ENCODE results near the gene RASSF7.

The RASSF7 gene

DNA sequence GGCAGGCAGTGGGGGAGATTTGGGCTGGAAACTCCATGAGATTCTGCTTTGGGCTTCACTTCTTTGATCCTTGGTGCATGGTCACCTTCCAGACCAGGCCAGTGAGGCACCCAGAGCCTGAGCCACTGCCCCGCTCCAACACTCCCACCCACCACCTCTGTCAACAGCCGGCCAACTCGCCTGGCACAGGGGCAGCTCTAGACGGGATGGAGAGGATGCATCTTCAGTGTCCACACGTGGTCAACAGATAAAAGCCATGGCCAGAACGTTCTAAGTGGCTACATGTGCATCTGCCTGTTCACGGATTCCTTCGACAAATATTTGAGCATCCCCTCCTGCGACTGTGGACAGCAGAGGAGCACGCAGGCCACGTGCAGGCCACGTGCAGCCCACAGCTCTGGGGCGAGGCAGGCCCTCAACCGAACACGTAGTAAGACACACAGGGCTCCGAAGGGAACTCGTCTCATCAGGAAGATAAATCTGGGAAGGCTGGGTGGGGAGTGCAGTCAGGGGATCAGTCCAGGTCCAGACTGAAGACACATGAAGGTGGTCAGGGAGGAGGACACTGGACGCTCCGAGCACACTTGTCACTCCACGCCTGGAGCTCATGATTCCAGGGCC is 22.2 kb upstream of the RASSF7 start:
- peaks cover 12% of the 10 kb centered on the region for H3K27me3 ChIP-seq (ENCODE audit: insufficient read depth, low read length)
- H3K36me3 ChIP-seq (ENCODE audit: control insufficient read depth in 1 of 2, insufficient read depth in 2 of 2, low read length in 2 of 2): peaks cover 5 to 8% of the 10 kb centered on the region in 2 experiments
- no peak overlapping the region for H3K4ac ChIP-seq (ENCODE audit: low read depth, low read length)
- no peak overlapping the region for H2AK5ac ChIP-seq (ENCODE audit: low read length)
- no peak overlapping the region for H3K18ac ChIP-seq (ENCODE audit: low read length)
- H3K4me1 ChIP-seq (ENCODE audit: control insufficient read depth in 1 of 2, insufficient read depth in 2 of 2, low read length in 2 of 2): peaks cover 21 to 23% of the 10 kb centered on the region in 2 experiments
- H3K79me2 ChIP-seq (ENCODE audit: control insufficient read depth, insufficient read depth, low read length, poor library complexity): peaks cover 6% of the 10 kb centered on the region
- no peak overlapping the region for H3K14ac ChIP-seq (ENCODE audit: low read length)
- no peak overlapping the region for H3K27ac ChIP-seq (ENCODE audit: low read depth, low read length)
- H3K4me2 ChIP-seq (ENCODE audit: low read length): no peak overlapping the region
- peaks cover 15% of the 10 kb centered on the region for H3K79me1 ChIP-seq (ENCODE audit: low read length)
- H4K12ac ChIP-seq (ENCODE audit: low read depth, low read length): no peak overlapping the region
- no peak overlapping the region for H3K23ac ChIP-seq (ENCODE audit: low read length)
- peaks cover 3% of the 10 kb centered on the region for H3K9me3 ChIP-seq (ENCODE audit: insufficient read depth, low read depth, low read length)
- H4K91ac ChIP-seq (ENCODE audit: low read depth, low read length): no peak overlapping the region
- no peak overlapping the region for H4K8ac ChIP-seq (ENCODE audit: low read depth, low read length)
- DNase-seq: no peak
- H2BK12ac ChIP-seq (ENCODE audit: low read length): no peak overlapping the region
- no peak overlapping the region for H2AFZ ChIP-seq (ENCODE audit: insufficient read depth, low read length, poor library complexity)
- H2BK5ac ChIP-seq (ENCODE audit: low read depth, low read length, poor library complexity): no peak overlapping the region
- no CpG with 5 or more reads among the region's 20 CpGs for WGBS (ENCODE audit: extremely low coverage, insufficient coverage, insufficient read length)
- H3K9ac ChIP-seq (ENCODE audit: low read length): no peak overlapping the region
- no peak overlapping the region for H2BK120ac ChIP-seq (ENCODE audit: insufficient read depth, low read length, poor library complexity)
- H3K4me3 ChIP-seq (ENCODE audit: low read depth, low read length): peak overlapping the region; percentile 55

DNA sequence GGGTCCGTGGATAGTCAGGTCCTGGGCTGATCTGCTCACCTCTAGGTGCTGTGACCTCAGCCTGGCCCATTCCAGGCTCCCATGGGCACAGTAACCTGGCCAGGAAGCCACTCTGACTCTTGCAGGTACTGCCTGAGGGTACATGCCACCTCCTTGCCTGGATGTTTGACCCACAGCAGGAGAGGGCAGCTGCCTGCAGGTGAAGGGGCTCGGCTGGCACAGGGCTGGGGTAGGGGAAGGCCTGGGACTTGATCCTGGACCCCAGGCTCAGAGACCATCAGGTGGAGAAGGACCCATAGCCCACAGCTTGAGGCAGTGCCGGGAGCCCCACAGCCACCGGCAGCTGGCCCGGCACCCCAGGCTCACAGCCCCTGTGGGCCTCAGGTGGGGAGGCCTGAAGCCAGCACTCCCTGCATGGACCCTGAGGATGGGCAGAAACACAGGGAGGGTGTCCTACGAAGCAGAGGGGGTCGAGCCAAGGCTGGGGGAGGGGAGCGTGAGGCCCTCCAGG is 20.7 kb upstream of the RASSF7 start:
- Histone ChIP-seq H3K36me3 (ENCODE audit: control insufficient read depth in 1 of 2, insufficient read depth in 2 of 2, low read length in 2 of 2) (no peaks in the 10 kb centered on the region), H3K27ac (ENCODE audit: low read depth, low read length) (no peak overlapping the region), H3K14ac (ENCODE audit: low read length) (no peak overlapping the region), H3K27me3 (ENCODE audit: insufficient read depth, low read length) (peaks cover 12% of the 10 kb centered on the region), H3K4me1 (ENCODE audit: control insufficient read depth in 1 of 2, insufficient read depth in 2 of 2, low read length in 2 of 2) (peaks cover 16% of the 10 kb centered on the region in 2 experiments), H3K18ac (ENCODE audit: low read length) (no peak overlapping the region), H3K9ac (ENCODE audit: low read length) (no peak overlapping the region), H2BK120ac (ENCODE audit: insufficient read depth, low read length, poor library complexity) (no peak overlapping the region), H3K79me1 (ENCODE audit: low read length) (peaks cover 11% of the 10 kb centered on the region), H2AK5ac (ENCODE audit: low read length) (no peak overlapping the region), H4K91ac (ENCODE audit: low read depth, low read length) (no peak overlapping the region), H2AFZ (ENCODE audit: insufficient read depth, low read length, poor library complexity) (no peak overlapping the region), H3K23ac (ENCODE audit: low read length) (no peak overlapping the region), H2BK12ac (ENCODE audit: low read length) (no peak overlapping the region), H3K4ac (ENCODE audit: low read depth, low read length) (no peak overlapping the region), H3K4me3 (ENCODE audit: low read depth, low read length) (no peak overlapping the region), H2BK5ac (ENCODE audit: low read depth, low read length, poor library complexity) (no peak overlapping the region), H4K12ac (ENCODE audit: low read depth, low read length) (no peak overlapping the region), H3K4me2 (ENCODE audit: low read length) (no peak overlapping the region), H3K9me3 (ENCODE audit: insufficient read depth, low read depth, low read length) (peaks cover 3% of the 10 kb centered on the region), H4K8ac (ENCODE audit: low read depth, low read length) (no peak overlapping the region), H3K79me2 (ENCODE audit: control insufficient read depth, insufficient read depth, low read length, poor library complexity) (no peaks in the 10 kb centered on the region)
- DNase-seq: no peak
- no CpG with 5 or more reads among the region's 8 CpGs for WGBS (ENCODE audit: extremely low coverage, insufficient coverage, insufficient read length)

DNA sequence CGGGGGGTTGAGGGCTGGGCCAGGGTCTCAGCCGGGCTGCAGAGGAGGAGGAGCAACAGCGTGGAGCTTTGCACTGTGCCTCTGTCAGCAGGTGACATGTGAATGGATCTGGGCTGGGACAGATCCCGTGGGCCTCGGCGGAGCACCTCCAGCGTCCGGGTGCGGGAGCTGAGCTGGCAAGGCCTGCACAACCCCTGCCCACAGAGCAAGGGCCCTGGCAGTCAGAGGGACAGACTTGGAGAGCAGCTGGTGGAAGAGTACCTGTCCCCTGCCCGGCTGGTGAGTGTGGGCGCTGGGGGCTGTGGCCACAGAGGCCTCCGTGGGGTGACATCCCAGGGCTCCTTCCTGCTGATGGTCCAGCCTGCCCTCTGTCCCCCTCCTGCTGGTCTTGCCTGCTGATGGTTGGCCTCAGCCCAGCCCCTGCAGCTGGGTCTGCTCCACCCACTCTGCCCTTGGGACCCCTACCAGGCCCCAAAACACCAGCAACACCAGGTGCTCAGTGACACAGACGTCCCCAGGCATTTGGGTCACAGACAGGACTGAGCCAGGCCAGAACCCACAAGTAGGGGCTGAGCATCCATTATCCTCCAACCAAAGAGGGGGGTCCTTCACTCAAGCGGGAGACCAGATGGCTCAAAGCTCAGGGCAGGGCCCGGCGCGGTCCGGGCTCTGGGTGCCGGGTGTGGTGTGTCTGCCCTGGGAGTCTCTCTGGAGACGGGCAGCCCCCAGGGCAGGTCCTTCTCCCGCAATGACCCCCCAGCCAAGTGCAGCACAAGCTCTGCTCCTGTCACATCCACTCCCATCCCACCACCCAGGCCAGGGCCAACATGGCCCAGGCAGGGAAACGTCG is 20.0 kb upstream of the RASSF7 start:
- WGBS (ENCODE audit: extremely low coverage, insufficient coverage, insufficient read length): no CpG with 5 or more reads among the region's 23 CpGs

DNA sequence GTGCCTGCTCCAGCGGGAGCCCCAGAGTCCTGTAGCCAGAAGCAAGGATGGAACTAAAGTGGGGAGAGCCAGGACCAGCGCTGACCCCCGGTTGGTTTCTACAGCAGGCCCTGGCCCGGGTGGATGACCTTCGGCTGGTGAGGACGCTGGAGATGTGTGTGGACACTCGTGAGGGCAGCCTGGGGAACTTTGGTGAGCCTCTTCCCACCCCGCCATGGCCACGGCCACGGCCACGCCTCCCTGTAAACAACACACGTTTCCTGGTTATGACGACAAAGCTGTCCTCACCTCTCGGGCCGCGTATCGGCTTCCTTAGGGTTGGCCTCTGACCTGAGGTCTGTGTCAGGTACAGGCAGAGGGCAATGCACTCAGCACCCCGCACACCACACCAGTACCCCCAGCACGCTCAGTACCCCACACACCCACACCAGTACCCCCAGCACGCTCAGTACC is 19.3 kb upstream of the RASSF7 start:
- no peak overlapping the region for H3K14ac ChIP-seq (ENCODE audit: low read length)
- H3K36me3 ChIP-seq (ENCODE audit: control insufficient read depth in 1 of 2, insufficient read depth in 2 of 2, low read length in 2 of 2): no peaks in the 10 kb centered on the region
- no peak overlapping the region for H3K18ac ChIP-seq (ENCODE audit: low read length)
- H3K9ac ChIP-seq (ENCODE audit: low read length): no peak overlapping the region
- no peak overlapping the region for H2AFZ ChIP-seq (ENCODE audit: insufficient read depth, low read length, poor library complexity)
- H2BK12ac ChIP-seq (ENCODE audit: low read length): no peak overlapping the region
- H4K12ac ChIP-seq (ENCODE audit: low read depth, low read length): no peak overlapping the region
- no peak overlapping the region for H2AK5ac ChIP-seq (ENCODE audit: low read length)
- H3K4me3 ChIP-seq (ENCODE audit: low read depth, low read length): no peak overlapping the region
- no peak overlapping the region for H3K4ac ChIP-seq (ENCODE audit: low read depth, low read length)
- H3K23ac ChIP-seq (ENCODE audit: low read length): no peak overlapping the region
- no peak overlapping the region for H3K4me2 ChIP-seq (ENCODE audit: low read length)
- no peak overlapping the region for H4K91ac ChIP-seq (ENCODE audit: low read depth, low read length)
- H3K79me1 ChIP-seq (ENCODE audit: low read length): peaks cover 6% of the 10 kb centered on the region
- peaks cover 3% of the 10 kb centered on the region for H3K9me3 ChIP-seq (ENCODE audit: insufficient read depth, low read depth, low read length)
- H2BK120ac ChIP-seq (ENCODE audit: insufficient read depth, low read length, poor library complexity): no peak overlapping the region
- H2BK5ac ChIP-seq (ENCODE audit: low read depth, low read length, poor library complexity): no peak overlapping the region
- WGBS (ENCODE audit: extremely low coverage, insufficient coverage, insufficient read length): no CpG with 5 or more reads among the region's 20 CpGs
- DNase-seq: no peak
- H3K27ac ChIP-seq (ENCODE audit: low read depth, low read length): no peak overlapping the region
- no peak overlapping the region for H4K8ac ChIP-seq (ENCODE audit: low read depth, low read length)
- H3K4me1 ChIP-seq (ENCODE audit: control insufficient read depth in 1 of 2, insufficient read depth in 2 of 2, low read length in 2 of 2): peaks cover 13% of the 10 kb centered on the region in 2 experiments
- no peaks in the 10 kb centered on the region for H3K79me2 ChIP-seq (ENCODE audit: control insufficient read depth, insufficient read depth, low read length, poor library complexity)
- peaks cover 12% of the 10 kb centered on the region for H3K27me3 ChIP-seq (ENCODE audit: insufficient read depth, low read length)

More for the DNA sequence above, 20.0 kb upstream of the RASSF7 start:
- Histone ChIP-seq H4K8ac (ENCODE audit: low read depth, low read length) (no peak overlapping the region), H2AFZ (ENCODE audit: insufficient read depth, low read length, poor library complexity) (no peak overlapping the region), H3K79me1 (ENCODE audit: low read length) (peaks cover 9% of the 10 kb centered on the region), H3K18ac (ENCODE audit: low read length) (no peak overlapping the region), H3K36me3 (ENCODE audit: control insufficient read depth in 1 of 2, insufficient read depth in 2 of 2, low read length in 2 of 2) (no peaks in the 10 kb centered on the region), H3K27ac (ENCODE audit: low read depth, low read length) (no peak overlapping the region), H2BK120ac (ENCODE audit: insufficient read depth, low read length, poor library complexity) (no peak overlapping the region), H3K23ac (ENCODE audit: low read length) (no peak overlapping the region), H3K4me1 (ENCODE audit: control insufficient read depth in 1 of 2, insufficient read depth in 2 of 2, low read length in 2 of 2) (peaks cover 16% of the 10 kb centered on the region in 2 experiments), H3K4ac (ENCODE audit: low read depth, low read length) (no peak overlapping the region), H4K91ac (ENCODE audit: low read depth, low read length) (no peak overlapping the region), H3K79me2 (ENCODE audit: control insufficient read depth, insufficient read depth, low read length, poor library complexity) (no peaks in the 10 kb centered on the region), H3K14ac (ENCODE audit: low read length) (no peak overlapping the region), H3K9ac (ENCODE audit: low read length) (no peak overlapping the region), H2BK5ac (ENCODE audit: low read depth, low read length, poor library complexity) (no peak overlapping the region), H3K9me3 (ENCODE audit: insufficient read depth, low read depth, low read length) (peaks cover 3% of the 10 kb centered on the region), H4K12ac (ENCODE audit: low read depth, low read length) (no peak overlapping the region), H3K4me2 (ENCODE audit: low read length) (no peak overlapping the region), H3K27me3 (ENCODE audit: insufficient read depth, low read length) (peaks cover 12% of the 10 kb centered on the region), H2AK5ac (ENCODE audit: low read length) (no peak overlapping the region), H2BK12ac (ENCODE audit: low read length) (no peak overlapping the region), H3K4me3 (ENCODE audit: low read depth, low read length) (no peak overlapping the region)
- DNase-seq: no peak
